Measurements from ENCODE around the gene SOWAHB.
"Not testable (repeated sequence)": the region's sequence is repeated elsewhere in the genome, so short reads cannot be mapped to it uniquely, and the experiment has no call there.

SOWAHB gene

DNA sequence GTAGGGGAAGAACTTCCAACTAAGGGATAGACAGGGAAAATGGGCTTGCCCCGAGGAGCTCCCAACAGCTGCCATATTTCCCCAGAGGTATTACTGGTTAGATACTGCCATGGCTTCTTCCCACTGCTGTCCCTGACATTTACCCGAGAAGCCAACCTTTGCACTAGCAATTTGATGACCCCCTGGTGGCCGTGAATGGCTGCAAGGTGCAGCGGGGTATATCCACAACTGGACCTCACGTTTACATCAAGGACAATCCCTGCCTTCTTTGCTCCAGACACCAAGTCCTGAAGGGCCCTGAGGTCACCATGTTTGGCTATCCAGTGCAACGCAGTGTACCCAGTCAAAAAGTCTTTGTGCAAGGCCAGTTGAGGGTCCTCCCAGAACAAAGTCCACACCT lies 2.3 kb downstream of the SOWAHB start:
- no peak for DNase-seq

DNA sequence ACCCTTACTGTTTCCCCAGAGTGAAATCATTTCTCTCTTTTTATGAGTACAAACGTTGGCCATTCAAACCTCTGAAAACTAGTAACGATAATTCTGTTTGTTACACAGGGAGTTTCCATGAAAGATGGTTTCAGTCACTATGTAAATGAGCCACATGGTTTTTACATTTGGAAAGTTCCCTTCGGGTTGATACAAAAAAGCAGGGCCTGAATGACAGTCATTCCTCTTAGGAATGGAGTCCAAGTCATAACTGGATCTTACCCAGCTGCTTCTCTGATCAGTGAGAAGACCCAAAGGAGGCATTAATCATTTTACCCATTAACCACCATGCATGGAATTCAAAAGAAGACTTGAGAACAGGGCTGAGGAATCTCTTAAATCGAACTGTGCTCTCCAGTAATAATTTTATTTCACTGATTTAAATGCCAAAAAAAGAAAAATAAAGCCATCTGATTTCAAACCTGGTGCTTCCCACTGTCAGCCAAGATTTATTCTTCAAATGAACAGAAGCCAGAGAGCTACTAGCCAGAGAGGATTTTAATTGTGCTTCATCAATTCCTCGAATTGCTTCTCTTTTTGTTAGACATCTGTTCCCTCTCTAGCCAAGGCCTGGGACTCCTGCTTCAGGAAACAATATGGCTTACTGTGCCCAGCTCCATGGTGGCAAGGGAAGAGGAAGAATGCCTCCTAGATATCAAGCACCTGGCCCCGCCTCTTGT lies 3.2 kb downstream of the SOWAHB start:
- no peak for DNase-seq

DNA sequence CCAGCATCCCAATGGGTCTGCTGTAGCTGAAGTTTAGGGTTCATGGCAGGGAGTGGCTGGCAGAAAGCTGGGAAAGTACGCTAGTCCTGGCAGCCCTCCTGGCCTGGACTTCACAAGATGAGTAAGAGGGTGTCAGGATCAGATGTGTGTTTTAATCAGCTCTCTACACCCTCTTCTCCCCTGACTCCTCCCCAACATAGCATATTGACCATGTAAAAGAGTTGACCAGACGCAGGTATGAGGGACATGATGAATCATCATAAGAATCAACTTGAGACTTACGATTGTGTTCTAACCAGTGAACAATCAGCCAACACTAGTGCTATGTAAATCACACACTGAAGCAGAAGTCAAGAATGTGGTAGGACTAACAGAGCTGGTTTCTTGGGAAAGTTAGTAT lies 5.3 kb downstream of the SOWAHB start:
- no peak for DNase-seq

DNA sequence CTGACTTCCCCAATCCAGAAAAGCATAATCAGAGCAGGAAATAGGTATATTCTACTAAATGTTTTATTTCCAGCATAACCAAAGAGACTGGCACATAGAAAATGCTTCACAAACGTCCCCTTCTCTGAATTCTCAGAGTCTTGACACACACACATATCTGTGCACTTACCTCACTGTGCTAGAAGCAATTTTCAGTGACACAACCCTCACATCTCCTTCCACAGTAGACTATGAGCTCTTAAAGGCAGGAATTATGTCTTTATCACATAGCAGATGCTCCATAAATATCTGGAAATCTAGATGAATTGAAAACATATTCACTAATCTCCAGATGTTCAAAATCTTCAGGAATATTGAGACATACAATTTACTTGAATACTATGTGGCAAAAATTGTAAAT lies 5.9 kb downstream of the SOWAHB start:
- no peak for DNase-seq

DNA sequence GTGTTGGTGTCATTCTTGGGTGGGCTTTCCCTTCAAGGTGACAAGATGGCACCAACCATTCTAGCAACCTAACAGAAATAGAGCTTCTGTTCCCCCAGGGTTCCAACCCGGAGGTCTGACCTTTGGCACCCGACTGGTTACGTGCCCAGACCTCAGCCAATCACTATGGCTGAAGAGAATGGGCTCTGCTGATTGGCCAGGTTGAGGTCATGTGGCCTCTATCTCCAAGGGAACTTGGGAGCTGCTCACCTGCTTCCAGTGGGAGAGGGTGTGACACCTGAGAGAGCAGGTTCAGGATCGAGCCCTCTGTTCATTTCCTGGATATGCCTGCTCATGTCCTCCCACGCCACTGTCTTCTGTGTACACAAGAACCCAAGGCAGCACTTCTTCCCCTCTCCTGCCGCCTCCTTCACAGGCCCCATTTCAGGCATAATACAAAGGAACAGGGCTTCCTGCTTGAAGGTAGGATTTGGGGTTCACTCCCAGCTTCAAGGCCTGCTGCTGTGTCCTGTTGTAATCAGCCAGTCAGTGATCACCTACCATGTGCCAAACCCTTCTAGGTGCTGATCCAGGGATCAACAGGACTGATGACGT lies 11.0 kb downstream of the SOWAHB start:
- DNase-seq: no peak

DNA sequence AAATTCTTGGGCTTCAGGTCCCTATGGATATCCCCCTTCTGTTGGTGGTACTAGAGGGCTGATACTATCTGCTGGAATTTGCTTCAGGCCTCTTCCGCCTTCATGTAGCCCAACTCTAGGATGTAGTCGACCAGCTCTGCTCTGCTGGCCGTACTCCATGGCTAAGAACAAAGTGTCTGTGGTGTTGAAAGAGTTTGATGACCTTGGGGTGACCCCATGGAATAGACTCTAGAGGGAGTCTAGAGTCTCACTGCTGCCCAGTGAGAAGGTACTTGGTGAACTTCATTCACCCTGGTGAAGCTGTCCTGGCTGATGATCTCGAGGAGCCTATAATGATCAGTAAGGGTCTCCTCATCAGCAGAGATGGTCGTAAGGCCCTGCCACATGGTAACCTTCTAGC lies 11.7 kb downstream of the SOWAHB start:
- no peak for DNase-seq

DNA sequence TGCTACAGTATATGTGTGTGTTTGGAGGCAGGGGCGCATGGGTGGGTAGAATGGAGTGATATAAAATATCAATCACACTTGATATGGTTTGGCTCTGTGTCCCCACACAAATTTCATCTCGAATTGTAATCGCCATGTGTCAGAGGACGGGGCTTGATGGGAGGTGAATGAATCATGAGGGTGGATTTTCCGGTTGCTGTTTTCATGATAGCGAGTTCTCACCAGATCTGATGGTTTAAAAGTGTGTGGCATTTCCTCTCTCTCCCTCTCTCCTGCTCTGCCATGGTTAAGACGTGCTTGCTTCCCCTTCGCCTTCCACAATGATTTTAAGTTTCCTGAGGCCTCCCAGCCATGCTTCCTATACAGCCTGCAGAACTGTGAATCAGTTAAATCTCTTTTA lies 14.8 kb downstream of the SOWAHB start:
- no peak for DNase-seq

DNA sequence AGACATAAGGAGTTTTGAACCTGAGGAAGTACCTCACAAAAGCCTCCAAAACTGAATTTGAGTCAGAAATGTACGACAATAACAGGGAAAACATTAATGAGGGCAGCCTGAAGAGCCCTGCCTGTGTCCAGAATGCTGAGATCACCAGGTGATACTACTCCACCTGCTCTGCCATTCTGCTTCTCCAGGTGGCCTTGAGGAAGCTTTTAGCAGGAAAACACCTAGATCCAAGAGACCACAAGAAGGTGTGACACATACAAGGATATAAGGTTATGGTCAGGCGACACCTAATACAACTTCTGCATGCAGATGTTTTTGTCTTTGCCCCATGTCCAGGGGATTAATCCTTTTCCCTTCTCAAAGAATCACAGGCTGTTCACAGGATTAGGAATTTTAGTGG lies 15.3 kb downstream of the SOWAHB start:
- DNase-seq: no peak

DNA sequence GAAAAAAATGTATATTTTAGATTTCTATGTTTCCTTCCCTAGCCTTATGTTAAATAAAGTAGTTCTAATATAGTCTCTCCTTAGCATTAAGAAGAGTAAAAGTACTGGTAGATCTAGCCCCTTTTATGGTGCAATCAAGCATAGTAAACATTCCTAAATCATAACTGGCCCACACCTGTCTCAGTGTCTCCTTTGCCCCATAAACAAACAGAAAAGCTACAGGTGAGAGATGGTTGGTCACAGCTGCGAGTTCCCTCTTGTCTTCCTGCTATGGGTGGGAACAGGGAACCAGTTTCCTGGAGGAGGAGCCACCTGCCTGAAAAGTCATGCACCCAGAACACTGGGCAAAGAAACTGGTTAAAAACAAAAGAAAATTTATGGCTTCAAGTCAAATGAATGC lies 16.6 kb downstream of the SOWAHB start:
- no peak for DNase-seq

DNA sequence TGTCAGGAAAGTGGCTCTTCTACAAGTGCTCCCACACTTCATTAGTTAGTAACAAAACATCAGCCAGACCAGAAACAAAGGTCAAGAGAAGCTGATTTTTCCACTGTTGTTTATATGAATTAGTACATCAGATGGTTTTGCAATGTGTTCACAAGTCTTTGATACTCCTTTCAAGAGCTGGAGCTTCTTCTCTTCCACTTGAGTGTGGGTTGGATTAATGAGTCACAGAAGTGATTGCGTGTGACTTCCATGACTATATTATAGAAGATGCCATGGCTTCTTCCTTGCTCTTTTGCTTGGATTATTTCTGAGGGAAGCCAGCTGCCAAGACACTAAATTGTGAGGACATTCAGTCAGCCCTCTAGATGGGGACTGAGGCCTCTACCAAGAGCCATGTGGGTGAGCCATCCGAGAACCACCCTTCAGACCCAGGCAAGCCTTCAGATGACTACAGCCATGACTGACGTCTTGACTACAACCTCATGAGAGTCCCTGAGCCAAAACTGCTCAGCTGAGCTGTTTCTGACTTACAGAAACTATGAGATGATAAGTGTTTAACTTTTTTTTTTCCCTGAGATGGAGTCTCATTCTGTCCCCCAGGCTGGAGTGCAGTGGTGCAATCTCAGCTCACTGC lies 18.1 kb downstream of the SOWAHB start:
- DNase-seq: no peak

DNA sequence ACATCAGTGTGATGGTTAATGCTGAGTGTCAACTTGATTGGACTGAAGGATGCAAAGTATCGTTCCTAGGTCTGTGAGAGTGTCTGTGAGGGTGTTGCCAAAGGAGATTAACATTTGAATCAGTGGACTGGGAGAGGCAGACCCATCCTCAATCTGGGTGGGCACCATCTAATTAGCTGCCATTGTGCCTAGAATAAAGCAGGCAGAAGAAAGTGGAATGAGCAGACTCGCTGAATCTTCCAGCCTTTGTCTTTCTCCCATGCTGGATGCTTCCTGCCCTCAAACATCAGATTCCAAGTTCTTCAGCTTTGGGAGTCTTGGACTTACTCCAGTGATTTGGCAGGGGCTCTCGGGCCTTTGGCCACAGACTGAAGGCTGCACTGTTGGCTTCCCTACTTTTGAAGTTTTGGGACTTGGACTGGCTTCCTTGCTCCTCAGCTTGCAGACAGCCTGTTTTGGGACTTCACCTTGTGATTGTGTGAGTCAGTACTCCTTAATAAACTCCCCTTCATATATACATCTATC lies 19.2 kb downstream of the SOWAHB start:
- not testable (repeated sequence) for DNase-seq

DNA sequence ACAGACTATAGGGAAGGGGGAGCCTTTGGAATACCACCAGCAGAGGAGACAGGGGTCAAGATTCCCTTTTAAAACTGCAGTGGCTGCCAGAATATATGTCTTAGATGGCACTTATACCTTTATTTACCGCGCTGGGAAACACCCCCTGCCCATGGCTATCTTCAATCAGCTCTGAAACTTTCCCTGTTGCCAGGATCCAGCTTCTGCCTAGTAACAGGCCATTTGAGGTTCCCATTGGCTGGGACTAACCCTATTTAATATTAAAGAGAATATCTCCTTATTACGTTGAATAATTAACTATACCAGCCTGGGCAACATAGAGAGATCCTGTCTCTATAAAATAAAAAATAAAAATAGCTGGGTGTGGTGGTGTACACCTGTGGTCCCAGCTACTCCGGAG lies 23.8 kb downstream of the SOWAHB start:
- no peak for DNase-seq

DNA sequence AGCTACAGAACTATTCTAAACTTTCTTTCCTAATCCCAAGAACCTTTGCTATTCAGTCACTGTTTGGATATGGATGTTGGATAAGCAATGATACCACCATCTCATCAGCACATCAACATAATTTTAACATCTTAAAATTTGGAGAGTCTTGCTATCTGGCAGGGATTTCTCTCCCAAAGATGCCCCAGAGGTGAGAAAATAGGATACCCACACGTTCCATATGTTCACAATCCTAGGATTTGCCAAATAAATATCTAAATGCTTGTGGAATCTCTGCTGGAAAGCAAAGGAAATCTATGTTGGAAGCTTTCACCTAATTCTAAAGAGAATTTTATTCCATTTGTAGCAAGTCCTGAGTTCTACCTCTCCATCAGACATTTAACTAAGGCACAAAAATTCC lies 24.4 kb downstream of the SOWAHB start:
- no peak for DNase-seq

DNA sequence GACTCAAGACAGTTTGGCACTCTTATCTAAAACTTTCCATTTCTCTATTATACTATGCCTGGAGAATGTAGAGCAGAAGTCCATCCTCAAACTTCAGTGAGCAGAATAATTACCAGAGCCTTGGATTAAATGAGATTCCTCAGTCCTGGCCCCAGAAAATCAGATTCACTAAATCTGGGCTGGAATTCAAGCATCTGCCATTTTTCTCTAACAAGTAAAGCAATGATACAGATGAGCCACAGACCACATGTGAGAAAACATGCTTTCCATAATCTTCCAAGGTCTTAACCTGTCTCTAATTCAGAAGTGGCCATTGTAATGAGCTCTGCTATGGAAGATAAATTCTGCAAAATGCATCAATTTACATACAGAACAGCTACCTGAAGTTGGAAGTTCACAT lies 25.4 kb downstream of the SOWAHB start:
- no peak for DNase-seq

DNA sequence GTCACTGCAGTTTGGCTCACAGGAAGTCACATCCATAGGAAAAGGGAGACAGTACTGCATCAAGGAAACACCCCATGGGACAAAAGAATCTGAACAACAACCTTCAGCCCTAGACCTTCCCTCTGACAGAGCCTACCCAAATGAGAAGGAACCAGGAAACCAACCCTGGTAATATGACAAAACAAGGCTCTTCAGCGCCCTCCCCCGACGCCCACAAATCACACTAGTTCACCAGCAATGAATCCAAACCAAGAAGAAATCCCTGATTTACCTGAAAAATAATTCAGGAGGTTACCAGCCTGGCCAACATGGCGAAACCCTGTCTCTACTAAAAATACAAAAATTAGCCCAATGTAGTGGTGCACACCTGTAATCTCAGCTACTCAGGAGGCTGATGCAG lies 29.2 kb downstream of the SOWAHB start:
- peak; percentile 21 for DNase-seq

DNA sequence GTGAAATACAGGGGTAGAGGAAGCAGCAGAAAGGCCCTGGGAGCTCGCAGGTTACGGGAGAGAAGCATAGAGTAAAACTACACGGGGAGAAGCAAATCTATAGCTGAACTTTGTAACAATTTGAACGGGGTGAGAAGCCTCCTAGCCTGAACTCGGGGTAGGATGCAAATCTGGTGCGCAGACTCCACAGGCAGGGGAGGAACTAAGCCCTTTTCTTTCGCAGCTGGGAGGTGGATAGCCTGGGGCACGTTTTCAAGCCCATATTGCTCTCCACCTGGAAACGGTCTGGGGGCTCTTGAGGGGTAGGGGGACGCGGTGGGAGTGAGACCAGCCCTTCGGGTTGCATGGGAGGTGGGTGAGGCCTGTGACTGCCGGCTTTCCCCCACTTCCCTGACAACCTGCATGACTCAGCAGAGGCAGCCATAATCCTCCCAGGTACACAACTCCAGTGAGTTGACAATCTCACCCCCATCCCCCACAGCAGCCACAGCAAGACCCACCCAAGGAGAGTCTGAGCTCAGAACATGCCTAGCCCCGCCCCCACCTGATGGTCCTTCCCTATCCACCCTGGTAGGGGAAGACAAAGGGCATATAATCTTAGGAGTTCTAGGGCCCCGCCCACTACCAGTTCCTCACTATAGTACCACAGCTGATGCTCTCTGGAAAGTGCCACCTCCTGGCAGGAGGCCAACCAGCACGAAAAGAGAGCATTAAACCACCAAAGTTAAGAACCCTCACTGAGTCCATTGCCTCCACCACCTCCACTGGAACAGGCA lies 29.9 kb downstream of the SOWAHB start:
- peak; percentile 75 for DNase-seq

DNA sequence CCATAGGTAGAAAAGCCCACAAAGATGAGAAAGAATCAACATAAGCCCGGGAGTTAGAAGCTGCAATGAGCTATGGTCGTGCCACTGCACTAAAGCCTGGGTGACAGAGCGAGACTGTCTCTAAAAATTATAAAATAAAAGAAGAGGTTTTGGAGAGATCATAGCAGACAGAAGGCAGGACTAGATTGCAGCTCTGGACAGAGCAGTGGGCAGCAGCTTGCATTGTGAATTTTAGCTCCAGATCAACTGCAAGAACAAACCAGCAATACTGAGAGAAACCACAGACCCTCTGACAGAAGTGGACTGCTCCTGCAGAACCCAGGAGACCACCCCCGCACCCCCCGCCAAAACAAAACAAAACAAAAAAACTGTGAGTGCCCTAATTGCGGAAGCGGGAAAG lies 30.6 kb downstream of the SOWAHB start:
- no peak for DNase-seq

DNA sequence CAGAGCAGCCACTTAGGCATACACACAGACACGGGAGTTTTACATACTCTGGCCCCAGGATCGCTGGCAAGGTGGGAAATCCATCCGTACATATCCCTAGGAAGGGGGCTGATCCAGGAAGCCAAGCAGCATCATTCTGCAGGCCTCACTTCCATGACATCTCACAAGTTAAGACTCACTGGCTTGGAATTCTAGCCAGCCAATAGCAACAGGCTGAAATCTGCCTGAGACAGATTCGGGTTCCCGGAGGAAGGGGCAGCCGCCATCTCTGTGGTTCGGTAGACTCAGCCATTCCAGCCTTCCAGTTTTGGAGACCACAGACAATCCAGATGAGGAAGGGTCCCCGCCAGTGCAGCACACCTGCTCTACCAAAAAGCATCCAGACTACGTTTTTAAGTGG lies 31.3 kb downstream of the SOWAHB start:
- no peak for DNase-seq

DNA sequence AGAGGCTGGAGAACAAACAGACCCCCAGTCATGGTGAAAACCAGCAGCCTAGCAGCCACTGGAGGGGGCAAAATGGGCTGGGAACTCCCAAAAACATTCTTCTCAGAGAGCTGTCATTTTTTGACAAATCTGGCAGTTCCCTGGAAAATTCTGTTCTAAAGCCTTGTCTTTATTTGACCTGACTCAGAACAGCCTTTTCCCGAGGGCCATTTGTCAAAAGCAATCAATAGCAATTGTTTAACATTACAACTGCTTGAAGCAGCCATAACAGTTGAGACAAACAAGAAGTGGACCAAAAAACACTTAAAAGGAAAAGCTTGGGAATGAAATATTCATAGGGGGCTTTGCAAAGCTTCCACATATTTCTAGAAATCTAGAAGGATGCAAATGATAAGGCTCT lies 39.6 kb downstream of the SOWAHB start:
- DNase-seq: no peak

DNA sequence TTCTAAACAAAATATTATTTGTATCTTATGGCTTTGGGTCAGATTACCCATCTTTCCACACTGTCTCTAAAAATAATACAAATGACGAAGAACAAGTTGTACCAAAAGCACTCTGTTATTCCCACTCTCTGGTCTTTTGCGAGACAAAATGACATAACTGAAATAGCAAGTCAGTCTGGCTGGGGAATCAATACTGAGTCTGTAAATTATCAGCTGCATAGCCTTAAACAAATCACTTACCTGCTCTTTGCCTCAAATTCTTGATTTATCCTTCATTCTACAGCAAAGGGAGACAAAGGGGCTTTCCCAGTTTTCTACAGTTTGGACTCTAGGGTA lies 40.9 kb downstream of the SOWAHB start:
- no peak for DNase-seq

DNA sequence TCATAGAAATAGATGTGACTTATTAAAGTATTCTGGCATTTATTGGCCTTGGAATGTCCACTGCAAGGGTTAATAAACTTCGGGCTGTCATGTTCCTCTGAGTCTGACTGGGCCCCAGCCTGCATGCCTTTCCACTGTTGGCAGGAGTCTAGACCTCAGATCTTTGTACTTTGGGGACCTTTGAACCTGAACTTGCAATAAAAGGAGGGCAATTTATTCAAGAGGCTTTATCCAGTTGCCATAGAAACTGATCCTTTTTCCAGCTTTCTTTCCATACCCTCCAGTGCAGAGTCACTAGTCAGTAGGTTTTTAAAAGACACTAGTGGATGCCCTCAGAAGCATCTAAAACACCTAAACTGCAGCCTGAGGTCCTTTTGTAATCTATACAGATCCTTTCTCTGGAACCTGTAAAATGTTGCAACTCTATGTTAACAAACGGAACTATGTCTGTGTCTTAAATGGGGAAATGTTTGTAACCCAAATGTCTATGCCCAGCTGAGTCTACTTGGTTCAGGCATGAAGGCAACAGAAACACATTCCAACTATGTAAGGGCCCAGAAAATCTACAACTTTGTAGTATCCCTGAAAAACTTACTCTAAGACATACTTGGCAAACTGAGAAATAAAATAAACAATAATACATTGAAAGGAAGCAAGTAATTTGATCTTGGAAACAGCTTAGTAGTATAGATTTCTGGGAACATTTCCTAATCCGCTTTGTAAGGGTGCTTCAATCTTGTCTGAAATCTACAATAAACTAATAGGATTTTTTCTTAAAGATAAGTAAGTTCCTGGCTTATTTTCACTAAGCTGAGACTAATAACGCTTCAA lies 41.5 kb downstream of the SOWAHB start:
- DNase-seq: no peak

DNA sequence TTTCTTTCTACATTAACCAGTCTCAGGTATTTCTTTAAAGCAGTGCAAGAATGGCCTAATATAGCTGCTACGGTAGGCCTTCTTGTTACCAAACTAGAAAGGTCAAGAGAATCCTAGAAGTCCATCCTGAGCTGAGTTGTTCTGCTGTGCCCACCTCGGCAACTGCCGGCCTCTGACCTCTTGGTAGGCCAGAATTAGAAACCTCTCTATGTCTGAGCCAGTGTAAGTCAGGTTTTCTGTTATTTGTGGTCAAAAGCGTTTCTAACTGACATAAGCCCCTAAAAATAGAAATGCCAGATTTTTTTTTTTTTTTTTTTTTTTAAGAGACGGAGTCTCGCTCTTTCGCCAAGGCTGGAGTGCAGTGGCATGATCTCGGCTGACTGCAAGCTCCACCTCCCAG lies 43.1 kb downstream of the SOWAHB start:
- no peak for DNase-seq

DNA sequence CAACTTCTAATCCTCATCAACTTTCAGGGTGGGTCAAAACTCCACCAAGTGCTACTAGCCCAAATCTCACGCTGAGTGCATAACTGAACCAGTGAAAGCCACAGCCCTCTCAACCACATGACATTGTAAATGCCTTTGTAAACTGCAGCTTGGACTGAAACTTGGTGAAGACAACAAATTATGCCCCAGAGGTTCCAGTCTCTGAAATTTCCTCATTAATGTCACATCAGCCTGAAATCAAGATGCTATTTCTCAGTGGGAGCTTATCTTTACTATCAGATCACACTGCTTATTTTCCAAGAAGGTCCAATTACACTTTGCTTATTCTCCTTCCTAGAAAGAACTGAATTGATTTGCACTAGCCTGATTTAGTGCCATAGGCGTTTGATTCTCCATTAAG lies 46.6 kb downstream of the SOWAHB start:
- DNase-seq: no peak

All from NCI-H1436 (cell line).